ENCODE data around the gene ENTHD1.

Gene ENTHD1

DNA sequence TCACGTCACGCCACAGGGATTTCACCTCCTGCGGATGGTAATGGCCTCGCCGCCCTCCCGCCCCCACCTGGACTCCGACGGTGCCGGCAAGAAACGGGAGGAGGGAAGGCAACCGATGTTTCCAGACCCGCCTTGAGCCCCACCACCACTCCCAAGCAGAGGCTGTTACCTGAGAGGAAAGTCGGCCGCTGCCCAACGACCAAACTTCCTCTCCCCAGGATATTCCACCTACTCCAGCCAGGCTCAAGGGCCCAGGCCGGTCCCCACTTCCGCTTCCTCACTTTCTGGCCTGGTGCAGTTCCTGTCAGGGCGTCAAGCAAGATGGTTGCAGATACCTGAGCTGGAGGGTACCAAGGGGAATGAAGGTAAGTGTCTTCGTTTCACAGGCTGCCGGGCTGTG, at the start of gene ENTHD1:
Gene ENTHD1 (minus strand): TSS at position 235 of the 400 bp plus-strand sequence. CDS start 6,012 bp downstream, outside the sequence.
- no peak for DNase-seq

GRCh38 chr22:39943337-39943736, 49.8 kb upstream of the ENTHD1 start:
- DNase-seq, result peak in 1 of 2 experiments; percentile 44

DNA sequence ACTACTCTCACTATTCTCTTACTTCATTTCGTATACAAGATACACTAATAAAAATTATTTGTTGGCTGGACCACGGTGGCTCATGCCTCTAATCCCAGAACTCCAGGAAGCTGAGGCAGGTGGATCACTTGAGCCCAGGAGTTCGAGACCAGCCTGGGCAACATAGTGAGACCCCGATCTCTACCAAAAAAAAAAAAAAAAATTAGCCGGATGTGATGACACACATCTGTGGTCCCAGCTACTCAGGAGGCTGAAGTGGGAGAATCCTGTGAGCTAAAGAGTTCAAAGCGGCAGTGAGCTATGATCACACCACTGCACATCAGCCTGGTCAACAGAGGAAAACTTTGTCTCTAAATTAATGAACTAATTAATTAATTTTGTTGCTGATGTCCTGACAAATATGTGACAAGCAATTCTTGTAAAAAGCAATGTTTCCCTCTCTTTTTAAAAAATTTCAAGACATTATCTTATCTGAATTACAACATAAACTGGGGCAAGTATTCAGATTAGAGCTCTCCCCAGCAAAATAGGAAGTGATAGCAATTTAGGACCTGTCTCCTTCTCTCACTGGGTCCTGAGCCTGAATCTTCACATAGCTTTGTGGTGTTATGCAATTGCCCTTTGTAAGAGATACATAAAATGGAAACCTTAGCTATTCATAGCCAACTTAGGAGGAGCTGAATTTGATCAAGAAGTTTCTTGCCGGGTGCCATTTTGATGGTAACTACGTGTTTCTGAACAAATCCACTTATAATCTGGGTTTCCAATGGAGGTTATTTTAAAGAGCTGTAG, 49.1 kb upstream of the ENTHD1 start:
- no peak for DNase-seq

- no peak for DNase-seq
These were observed 48.0 kb upstream of the ENTHD1 start for GRCh38 chr22:39941601-39942000.

- DNase-seq, result peak in 1 of 2 experiments; percentile 37
These were observed 47.3 kb upstream of the ENTHD1 start for GRCh38 chr22:39940757-39941305.

GRCh38 chr22:39939830-39940229, 46.3 kb upstream of the ENTHD1 start:
- DNase-seq, result no peak

DNA sequence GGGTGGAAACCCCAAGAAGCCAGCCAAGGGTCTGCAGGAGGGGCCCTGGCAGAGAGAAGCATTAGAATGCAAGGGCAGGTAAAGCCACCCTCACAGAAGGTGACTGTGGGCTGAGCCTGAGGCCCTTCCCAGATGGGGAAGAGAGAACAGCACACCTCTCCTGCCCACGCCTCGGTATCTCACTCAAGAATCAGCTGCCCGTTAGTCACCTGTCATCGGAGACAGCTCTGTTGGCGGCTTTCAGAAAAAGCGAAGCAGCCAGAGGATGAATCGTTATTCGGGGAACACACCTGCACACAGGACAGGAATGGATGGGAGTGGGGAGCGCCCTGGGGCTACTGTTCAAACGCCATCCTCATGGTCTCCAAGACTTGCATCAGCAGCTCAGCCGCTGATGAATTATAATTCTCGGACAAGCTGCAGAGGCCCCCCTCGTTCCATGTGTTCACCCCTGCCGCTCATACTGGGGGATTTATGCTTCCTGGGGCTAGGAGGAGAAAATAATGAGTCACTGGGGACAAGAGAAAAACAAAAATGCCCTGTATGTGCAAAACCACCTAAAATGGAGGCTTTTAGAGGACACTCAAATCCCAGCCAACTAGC, 45.0 kb upstream of the ENTHD1 start:
- DNase-seq, result no peak

GRCh38 chr22:39937906-39938305, 44.3 kb upstream of the ENTHD1 start:
- DNase-seq, result no peak

DNA sequence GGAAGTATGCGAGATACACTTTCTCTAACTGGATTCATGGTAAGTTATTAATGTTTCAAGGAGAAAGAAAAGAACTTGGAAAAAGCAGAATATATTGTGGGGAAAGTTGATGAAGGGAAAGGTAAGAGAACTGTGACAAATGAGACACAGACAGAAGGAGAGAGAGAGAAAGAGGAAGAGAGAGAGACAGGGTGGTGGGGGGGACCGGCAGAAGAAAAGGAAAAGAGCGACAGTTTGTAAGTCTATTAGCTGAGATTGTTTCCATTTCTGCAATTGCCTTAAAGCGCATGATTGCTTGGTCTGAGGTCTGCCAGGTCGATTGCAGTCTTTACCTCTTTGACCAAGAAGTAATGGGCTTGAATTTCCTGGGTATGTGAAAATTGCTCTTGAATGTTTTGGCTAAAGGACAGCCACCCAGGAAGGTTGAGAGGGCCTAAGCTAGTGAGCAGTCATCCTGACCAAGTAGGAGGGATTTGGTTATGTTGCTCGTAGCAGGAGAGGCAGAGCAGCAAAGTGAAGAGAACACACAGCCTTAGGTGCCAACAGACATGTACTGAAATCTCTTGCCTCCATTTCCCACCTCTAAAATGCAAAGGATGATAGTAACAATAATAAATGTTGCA, 43.1 kb upstream of the ENTHD1 start:
- no peak for DNase-seq

DNA sequence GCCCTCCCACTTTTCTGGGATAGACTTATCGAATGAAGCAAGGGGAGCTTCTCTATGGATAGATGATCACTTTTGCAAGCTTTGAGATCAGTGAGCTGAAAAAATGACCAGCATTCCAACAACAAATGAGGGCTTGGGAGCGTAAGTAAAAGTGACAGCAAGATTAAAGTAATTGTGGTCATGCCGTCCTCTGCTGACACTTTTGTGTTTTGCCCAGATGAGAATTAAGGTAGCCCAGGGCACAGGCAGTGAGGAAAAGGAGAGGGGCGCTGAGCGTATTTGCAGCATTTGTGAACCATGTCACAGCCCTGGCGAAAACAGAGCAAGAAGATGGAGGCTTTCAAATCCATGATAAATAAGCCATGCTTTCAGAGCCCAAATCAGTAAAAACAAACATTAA, 42.1 kb upstream of the ENTHD1 start:
- no peak for DNase-seq

DNA sequence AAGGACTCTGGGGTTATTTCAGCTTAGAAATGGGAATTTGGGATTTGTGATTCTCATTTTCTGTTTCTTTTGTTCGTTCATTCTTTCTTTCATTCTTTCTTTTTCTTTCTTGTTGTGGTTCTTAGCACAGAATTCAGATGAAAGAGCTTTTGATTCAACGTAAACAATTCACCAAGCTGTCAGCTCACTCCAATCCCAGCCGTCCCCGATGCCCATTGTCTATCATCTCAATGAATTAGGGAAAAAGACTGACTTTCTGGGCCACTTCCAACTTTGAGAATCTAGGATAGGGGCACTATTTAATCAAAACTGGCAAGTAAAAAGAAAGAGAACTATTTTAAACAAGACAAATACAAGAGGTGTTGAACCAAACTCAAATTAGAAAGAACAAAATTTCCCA, 41.6 kb upstream of the ENTHD1 start:
- no peak for DNase-seq

DNA sequence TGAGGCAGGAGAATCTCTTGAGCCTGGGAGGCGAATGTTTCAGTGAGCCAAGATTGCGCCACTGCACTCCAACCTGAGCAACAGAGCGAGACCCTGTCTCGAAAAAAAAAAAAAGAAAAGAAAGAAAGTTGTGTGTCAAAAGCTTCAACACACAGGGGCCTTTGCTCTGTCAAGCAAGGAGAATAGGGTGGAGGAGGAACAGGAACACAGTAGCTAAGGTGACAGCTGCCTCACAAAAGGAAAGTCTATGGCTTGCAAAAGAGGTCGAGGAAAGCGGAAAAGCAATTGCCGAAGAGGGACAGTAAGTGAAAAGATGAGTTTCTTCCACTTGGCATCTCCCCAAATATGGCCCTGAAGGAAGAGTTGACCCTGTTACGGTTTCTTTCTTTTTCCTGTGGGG, 40.2 kb upstream of the ENTHD1 start:
- no peak for DNase-seq

DNA sequence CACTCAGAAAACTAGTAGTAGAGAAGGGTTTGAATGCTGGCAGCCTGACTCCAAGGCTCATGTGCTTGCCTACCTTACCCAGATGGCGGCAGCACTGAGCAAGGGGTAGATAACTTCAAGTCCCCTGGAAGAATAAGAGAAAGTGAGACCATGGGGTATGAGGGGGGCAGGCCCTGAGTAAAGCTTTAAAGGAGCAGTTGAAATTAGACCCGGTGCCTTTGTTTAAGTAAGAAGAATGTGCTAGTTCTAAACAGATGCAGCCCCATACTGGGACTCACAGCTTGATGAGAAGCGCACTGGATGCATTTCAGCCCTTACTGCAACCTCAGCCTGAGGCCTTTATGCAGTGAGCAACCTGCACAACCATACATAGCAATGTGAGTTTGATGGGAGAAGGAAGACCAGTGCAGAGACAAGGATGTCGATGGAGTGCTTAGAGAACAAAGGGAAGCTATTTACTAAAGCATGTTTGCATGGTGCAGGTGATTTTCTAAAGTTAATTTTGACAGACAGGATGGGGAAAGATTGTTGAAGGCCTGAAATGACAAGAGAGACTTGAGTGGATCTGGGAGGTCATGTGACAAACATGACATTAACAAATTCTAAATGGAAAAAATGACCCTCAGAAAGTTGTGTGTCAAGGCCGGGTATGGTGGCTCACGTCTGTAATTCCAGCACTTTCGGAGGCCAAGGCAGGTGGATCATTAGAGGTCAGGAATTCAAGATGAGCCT, 39.5 kb upstream of the ENTHD1 start:
- DNase-seq, result peak in 1 of 2 experiments; percentile 21

- no peak for DNase-seq
These were observed 38.6 kb upstream of the ENTHD1 start for GRCh38 chr22:39932166-39932565.

- no peak for DNase-seq
These were observed 37.7 kb upstream of the ENTHD1 start for GRCh38 chr22:39931251-39931650.

DNA sequence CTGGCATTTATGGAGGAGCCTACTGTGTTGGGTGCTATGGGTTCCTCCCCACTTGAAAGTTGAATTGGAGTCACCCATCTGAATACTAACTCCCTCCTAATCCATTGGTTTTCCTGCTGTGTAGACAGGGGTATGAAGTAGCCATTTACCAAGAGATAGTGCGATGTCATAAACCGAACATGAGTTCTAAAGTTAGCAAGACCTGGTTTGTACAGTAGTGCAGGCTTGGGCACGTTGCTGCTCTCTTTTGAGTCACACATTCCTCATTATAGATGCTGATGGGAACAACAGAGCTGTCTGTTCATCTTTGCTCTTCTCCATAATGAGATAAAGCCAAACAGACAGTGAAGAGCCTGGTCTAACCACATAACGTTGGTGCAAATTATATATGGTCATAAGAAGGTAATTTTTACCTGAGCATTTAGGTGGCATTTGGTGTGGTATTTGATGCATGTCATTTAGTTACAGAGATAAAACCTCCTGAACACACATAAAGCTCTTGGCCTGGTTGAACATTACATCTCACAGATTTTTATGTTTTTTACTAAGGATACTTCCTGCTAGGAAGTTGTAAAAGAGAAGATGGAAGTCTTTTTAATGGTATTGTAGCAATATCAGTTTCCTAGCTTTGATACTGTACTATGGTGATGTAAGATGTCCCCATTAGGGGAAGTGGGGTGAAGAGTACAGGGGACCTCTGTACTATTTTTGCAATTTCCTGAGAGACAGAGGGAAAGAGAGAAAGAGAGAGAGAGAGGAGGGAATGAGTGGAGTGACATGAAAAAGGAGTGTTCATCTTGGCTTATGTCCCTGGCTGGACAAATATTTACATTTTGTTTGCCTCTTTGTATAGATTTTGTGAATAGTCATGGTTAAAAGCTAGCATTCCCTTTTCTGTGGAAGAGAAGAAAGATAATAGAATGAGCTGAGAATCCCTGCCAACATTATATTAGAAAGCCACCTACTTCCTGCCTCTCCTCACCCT, 35.3 kb upstream of the ENTHD1 start:
- no peak for DNase-seq

GRCh38 chr22:39927544-39927943, 34.0 kb upstream of the ENTHD1 start:
- no peak for DNase-seq

DNA sequence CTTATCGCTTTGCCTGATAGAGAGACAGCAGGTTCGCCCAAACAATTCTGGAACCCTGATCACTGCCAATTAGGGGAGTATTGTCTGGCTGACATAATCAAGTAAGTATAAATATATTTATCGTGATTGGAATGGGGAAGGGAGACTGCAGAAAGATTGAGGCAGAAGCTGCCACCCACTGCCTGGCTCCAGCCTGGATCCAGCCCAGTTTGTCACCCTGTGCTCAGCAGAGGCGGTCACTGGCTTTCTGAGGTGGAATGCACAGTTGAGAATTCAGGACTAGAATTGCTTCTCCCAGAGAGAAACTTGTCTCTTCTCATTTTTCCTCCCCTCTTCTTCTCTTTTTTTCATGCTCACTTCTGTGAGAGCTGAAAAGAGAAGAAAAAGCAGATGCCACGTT, 33.2 kb upstream of the ENTHD1 start:
- DNase-seq, result no peak

GRCh38 chr22:39925909-39926679, 32.5 kb upstream of the ENTHD1 start:
- no peak for DNase-seq

DNA sequence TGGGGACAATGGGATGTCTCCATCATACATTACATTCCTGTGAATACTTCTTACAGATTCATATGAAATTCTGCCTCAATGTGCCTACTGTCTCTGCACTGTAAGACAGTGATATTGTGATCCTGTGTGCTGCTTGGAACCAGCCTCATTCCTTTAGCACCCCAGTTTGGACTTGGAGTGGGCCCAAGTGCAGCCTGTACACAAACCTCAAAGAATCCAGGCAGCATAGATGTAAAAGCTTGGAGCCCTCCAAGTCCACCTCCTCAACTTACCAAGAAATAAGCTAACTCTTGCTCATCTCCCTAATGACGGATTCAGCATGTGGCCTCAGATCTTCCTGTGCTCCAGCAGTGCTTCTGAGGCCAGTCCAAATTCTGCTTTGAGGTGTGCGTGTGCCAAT, 31.7 kb upstream of the ENTHD1 start:
- DNase-seq, result no peak

GRCh38 chr22:39924286-39924685, 30.7 kb upstream of the ENTHD1 start:
- DNase-seq, result no peak
